Forelimb muscle (tissue), 1 donor: Measurements from ENCODE around the gene CXXC4. TPM values are rescaled to one million over a fixed set of nuclear protein-coding genes. Genes with fewer than 3 reads are reported as not detected.

ENCODE experiments used
- DNase-seq: peaks from one replicate; pipeline ENCODE4 v3.0.0-alpha.2; 2013; ENCODE audit warnings: low read depth
- polyA plus RNA-seq: library from polyadenylated mRNA; unstranded; fragments of 120-200 nt; gene quantifications from one replicate; pipeline ENCODE4 v1.2.1, GENCODE V29; 2013; ENCODE audit not compliant: insufficient read length

The CXXC4 gene
- polyA plus RNA-seq, 1 donor: 1.8 TPM

DNA sequence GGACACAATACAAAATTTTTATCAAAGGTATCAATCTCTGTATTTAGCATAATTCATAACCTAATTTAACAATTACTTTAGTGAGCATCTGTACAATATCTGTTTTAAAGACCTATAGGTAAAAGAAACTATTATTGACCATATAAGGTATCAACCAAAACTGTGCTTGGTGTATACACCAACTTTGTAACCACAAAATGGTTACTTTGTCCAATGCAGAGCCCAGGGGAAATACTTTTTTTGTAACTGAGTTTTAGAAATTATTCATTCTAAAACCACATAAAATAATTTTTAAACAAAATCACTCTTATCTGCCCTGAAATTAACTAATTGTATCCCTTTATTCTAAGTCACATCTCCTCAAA, 5.0 kb downstream of the CXXC4 start:
- no peak for DNase-seq

DNA sequence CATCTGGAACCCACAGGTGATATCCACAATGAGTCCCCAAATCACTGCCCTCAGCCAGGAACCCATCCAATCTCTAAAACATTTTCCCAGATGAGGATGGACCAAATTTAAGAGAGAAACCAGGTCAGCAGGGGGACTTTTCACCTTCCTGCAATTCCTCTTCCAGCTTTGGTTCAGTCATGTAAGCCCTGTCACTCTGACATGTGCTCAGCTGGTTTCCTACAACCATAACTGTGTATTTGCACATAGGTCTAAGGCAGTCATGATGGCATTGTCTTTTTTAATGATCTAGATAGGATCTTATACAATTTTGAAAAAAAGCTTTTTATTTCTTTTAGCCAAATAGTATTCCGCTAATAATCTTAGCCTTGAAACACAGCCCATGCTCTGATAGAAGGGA, 6.5 kb downstream of the CXXC4 start:
- no peak for DNase-seq

- DNase-seq: no peak
Observed at GRCh38 chr4:104486716-104487504, 7.8 kb downstream of the CXXC4 start.

- DNase-seq: no peak
Observed at GRCh38 chr4:104475652-104476051, 19.0 kb downstream of the CXXC4 start.

DNA sequence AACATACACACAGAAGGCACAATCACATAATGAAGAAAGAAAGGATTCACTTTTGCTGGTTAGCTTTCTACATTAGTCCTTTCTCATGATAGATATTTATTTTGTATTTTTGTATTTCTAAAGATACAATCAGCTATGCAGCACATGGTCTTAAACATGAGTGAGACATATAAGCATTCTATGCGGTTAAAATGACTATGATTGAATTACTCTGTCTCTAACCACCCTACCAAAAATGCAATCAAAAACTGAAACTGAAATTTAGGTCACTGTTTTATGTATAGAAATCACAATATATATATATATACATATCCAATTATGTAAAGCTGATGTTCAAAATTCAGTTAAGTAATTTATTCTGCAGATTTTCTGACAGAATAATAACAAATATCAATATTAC, 21.9 kb downstream of the CXXC4 start:
- DNase-seq: no peak

GRCh38 chr4:104470770-104471169, 23.9 kb downstream of the CXXC4 start:
- DNase-seq: no peak

DNA sequence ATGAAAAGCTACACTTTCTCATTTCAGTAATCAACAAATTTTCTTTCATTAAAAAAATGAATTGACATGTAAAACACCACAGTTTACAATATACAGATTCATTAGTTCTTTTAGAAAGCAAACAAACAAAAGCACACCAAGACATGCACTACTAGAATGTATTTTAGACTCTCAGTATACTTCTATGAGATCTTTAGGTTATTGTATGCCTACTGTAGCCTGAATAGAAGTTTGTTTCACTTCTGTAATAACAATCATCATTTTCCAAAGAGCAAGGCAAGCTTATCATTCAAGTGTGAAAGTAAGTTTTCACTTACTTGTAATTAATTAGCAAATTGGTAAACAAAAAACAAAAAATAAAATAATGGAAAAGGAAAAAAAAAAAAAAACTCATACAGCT, 24.9 kb downstream of the CXXC4 start:
- no peak for DNase-seq

GRCh38 chr4:104465619-104466018, 29.1 kb downstream of the CXXC4 start:
- DNase-seq: no peak

- DNase-seq: no peak
Observed at GRCh38 chr4:104465201-104465600, 29.5 kb downstream of the CXXC4 start.

- no peak for DNase-seq
Observed at GRCh38 chr4:104462641-104463040, 32.1 kb downstream of the CXXC4 start.

GRCh38 chr4:104457308-104457981, 37.2 kb downstream of the CXXC4 start:
- DNase-seq: no peak

- DNase-seq: no peak
Observed at GRCh38 chr4:104451573-104451972, 43.1 kb downstream of the CXXC4 start.

DNA sequence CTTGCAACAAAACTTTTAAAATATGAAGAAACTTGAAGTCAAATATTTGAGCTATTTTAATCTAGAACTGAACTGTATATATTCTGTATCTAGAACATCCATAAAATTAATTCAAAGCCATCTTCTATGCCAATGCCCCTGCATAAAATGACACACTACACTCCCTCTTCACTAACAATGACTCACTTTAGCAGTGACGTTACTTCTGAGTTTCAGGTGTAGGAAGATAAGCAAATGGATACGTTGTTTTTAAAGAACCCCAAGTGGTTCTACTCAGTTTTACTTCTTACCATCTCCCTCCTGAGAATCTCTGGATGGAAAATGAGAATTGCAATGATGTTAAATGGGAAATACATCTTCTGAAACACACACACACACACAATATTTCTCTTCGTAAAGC, 45.2 kb downstream of the CXXC4 start:
- DNase-seq: no peak

- no peak for DNase-seq
Observed at GRCh38 chr4:104447294-104447693, 47.4 kb downstream of the CXXC4 start.

DNA sequence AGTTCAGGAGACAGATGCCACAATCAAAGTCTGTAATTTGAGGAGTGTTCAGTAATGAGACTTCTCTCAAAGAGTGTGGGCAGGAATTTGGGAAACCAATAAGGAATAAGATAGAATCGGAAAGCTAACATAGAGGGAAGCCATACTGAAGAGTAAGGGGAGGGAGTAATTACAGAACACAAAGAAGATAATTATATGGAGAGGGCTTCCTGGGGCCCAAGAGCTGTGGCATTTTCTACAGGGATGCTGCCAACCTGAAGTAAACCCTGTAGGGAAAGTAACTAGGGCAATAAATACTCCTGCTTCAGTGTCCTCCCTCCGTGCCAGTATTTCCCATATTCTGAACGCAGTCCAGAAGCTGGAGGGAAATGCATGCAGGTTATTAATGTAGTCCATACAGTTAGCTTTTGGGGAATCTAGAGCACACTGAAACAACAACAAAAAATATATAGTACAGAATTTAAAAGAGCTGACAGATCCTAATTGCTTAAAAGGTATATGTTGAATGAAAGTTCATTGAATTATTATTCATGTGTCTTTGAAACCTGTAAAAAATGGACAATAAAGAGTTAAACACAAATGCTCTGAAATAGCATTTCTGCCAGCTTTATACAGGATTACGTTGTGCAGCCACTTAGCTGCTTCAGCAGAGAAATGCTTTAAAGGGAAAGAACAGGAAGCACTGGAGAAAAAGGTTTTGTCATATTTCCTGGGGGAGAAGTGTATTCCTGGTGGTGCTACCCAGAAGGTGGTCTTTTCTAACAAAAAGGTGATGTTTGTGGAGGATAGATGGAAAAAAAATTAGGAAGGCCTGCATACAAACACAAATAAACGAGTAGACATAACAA, 48.0 kb downstream of the CXXC4 start:
- DNase-seq: no peak

DNA sequence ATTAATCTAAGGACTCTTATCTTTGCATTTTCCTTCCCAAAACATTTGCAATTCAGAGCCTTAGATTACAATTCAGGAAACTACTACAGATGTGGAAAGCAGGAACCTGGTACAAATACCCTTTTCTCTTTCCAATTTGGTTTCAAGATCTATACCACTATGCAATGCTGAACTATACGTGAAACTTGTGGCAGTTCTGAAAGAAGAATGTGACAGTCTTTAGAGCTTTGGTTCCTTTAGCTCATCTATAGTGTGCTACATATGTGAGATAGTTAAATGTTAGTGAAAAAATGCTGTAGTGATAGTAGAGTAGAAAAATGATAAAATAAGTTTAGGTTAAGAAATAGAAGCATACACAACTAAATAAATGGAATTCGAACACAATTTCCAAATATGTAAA, 50.0 kb downstream of the CXXC4 start:
- no peak for DNase-seq

DNA sequence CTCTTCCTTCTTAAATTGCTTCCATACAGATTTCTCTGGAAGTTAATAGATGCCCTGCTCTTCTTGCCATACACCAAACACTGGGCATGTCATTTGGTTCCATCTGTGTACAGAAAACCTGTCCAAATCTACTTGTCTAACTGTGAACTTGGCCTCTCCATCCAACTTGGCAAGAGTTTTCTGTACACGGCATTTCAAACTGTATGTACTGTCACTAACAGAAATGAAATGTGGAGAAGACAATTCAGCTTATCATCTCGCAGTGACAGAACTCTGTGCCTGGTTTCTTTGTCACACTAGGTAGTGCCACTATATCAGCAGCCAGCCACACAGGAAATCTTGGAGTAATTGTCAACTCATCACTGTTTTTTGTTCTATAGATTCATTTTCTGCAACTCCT, 58.2 kb downstream of the CXXC4 start:
- no peak for DNase-seq

- no peak for DNase-seq
Observed at GRCh38 chr4:104429150-104429741, 65.4 kb downstream of the CXXC4 start.

DNA sequence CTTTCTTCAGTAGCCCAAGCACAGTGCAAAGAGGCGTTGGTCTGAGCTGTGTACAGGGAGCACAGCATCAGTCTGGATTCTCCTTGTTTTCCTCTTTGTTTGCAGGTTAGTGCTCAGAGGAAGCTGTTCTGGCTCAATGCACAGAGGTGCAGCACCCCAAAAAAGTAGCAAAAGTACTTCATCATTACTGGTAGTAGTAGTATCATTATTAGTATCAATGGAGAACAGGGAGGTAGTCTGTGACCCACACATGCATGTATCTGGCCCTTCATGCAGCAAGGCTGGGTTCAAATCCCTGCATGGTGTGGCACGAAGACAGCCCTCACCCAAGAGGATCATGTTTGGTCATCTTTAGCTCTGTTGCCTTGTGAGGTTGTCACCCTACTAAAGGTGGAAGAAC, 68.7 kb downstream of the CXXC4 start:
- no peak for DNase-seq

- DNase-seq: no peak
Observed at GRCh38 chr4:104424989-104425388, 69.7 kb downstream of the CXXC4 start.

- DNase-seq: no peak
Observed at GRCh38 chr4:104424475-104424941, 70.2 kb downstream of the CXXC4 start.

DNA sequence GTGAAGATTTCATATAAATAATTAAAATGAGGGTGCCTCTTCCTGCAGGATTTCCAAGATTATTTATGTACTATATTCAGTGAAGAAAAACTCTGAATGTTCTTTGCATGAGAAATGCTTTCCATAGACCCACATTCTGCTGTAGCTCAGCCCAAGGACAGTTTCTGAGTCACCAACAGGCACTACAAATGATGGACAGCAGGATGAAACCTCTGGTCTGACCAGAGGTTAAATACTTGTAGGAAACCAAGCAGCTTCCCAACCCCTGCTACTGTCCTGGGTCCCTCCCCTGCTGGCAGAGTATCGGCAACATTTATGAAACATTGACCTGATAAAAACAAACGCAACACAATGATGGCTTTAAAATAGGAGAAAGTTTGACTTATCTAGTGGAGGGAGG, 73.1 kb downstream of the CXXC4 start:
- DNase-seq: no peak
